ENCODE data around the gene SRCAP. TPM values are rescaled to one million over a fixed set of nuclear protein-coding genes. Genes with fewer than 3 reads are reported as not detected.

SRCAP gene
- total RNA-seq, 1 experiment from 2014 or later = 58.5 TPM

- TF ChIP-seq ATF2 (CRISPR knock-in tag; IDR thresholded peaks at IDR 0.05; ENCODE audit: borderline replicate concordance, low read depth) = no peak
- TF ChIP-seq FOXP1 (CRISPR knock-in tag; IDR thresholded peaks at IDR 0.05; ENCODE audit: borderline replicate concordance) = peak; percentile 64; the same call in 1 of the 2 replicates
- TF ChIP-seq KAT7 (CRISPR knock-in tag; IDR thresholded peaks at IDR 0.05; ENCODE audit: borderline replicate concordance) = no peak
- TF ChIP-seq CDX4 (CRISPR knock-in tag; IDR thresholded peaks at IDR 0.05; ENCODE audit: borderline replicate concordance) = no peak
- TF ChIP-seq ATF3 (CRISPR knock-in tag; conservative IDR thresholded peaks at IDR 0.05) = no peak
- TF ChIP-seq NFATC4 (CRISPR knock-in tag; IDR thresholded peaks at IDR 0.05) = no peak
- TF ChIP-seq FOXJ3 (CRISPR knock-in tag; IDR thresholded peaks at IDR 0.05; ENCODE audit: borderline replicate concordance) = no peak
- TF ChIP-seq AFF4 (CRISPR knock-in tag; IDR thresholded peaks at IDR 0.05; ENCODE audit: borderline replicate concordance) = no peak
- no peak for TF ChIP-seq E2F4 (CRISPR knock-in tag; IDR thresholded peaks at IDR 0.05; ENCODE audit: borderline replicate concordance, low read depth)
- peak; percentile 76; the same call in 1 of the 2 replicates for TF ChIP-seq FOXK1 (CRISPR knock-in tag; IDR thresholded peaks at IDR 0.05)
- no peak for TF ChIP-seq RELA (CRISPR knock-in tag; IDR thresholded peaks at IDR 0.05; ENCODE audit: borderline replicate concordance)
- no peak for TF ChIP-seq SMAD4 (CRISPR knock-in tag; IDR thresholded peaks at IDR 0.05)
- TF ChIP-seq CREM (CRISPR knock-in tag; IDR thresholded peaks at IDR 0.05) = no peak
- TF ChIP-seq IRF2 (CRISPR knock-in tag; IDR thresholded peaks at IDR 0.05; ENCODE audit: borderline replicate concordance, low read depth) = no peak
- TF ChIP-seq SOX15 (CRISPR knock-in tag; IDR thresholded peaks at IDR 0.05) = no peak
- no peak for TF ChIP-seq PRRX2 (CRISPR knock-in tag; IDR thresholded peaks at IDR 0.05)
- TF ChIP-seq JUN (CRISPR knock-in tag; IDR thresholded peaks at IDR 0.05) = no peak
These were observed 63.2 kb downstream of the SRCAP start, which contains the start of the genes CFAP119 and RNF40 (continued) for GRCh38 chr16:30761928-30762902.

All from WTC11 (cell line).